ENCODE measurements around the gene URGCP. TPM values are rescaled to one million over a fixed set of nuclear protein-coding genes. Genes with fewer than 3 reads are reported as not detected.

The URGCP gene
- total RNA-seq, 1 experiment from 2014 or later = 29.8 TPM

- no peak overlapping the region for H3K4me2 ChIP-seq (ENCODE audit: low read length)
- H3K9me2 ChIP-seq (replicated peaks; ENCODE audit: low read length) = no peaks in the 10 kb centered on the region
- TF ChIP-seq EZH2 (IDR thresholded peaks at IDR 0.05; ENCODE audit: low read length, unreplicated experiment) = no peak
- TF ChIP-seq EZH2phosphoT487 (IDR thresholded peaks at IDR 0.05; ENCODE audit: borderline replicate concordance, low read length) = no peak
- no peak for TF ChIP-seq CTCF (conservative IDR thresholded peaks at IDR 0.05; ENCODE audit: low read depth, low read length)
- H3K79me2 ChIP-seq (ENCODE audit: low read length) = peaks cover 85% of the 10 kb centered on the region
- H3K4me3 ChIP-seq (ENCODE audit: low read length) = no peak overlapping the region
- H3K27ac ChIP-seq (ENCODE audit: low read length) = no peak overlapping the region
- no peak overlapping the region for H3K9ac ChIP-seq (ENCODE audit: low read length)
- H3K36me3 ChIP-seq (ENCODE audit: low read depth, low read length) = peaks cover 3% of the 10 kb centered on the region; the same call in 1 of the 2 replicates
- CTCF ChIA-PET = no interaction called here
- DNase-seq = no peak
- no peaks in the 10 kb centered on the region for H4K20me1 ChIP-seq (ENCODE audit: low read length)
- POLR2A ChIA-PET (ENCODE audit: unreplicated experiment) = no interaction called here
- no peaks in the 10 kb centered on the region for H3F3A ChIP-seq (ENCODE audit: low read length, unreplicated experiment)
- intact Hi-C loops (cut with micrococcal nuclease) = no loop called here
- no peak overlapping the region for H2AFZ ChIP-seq (ENCODE audit: low read length)
- ATAC-seq = no peak
- no TSS peak for BruUV-seq (replicated peaks)
- H3K4me1 ChIP-seq (ENCODE audit: insufficient read depth, low read length) = no peaks in the 10 kb centered on the region
- no peaks in the 10 kb centered on the region for H3K27me3 ChIP-seq (ENCODE audit: low read length)
- H3K9me3 ChIP-seq (ENCODE audit: low read length) = no peaks in the 10 kb centered on the region
Measured at GRCh38 chr7:43891069-43891955, 15.1 kb downstream of the URGCP start.

- POLR2A ChIA-PET (ENCODE audit: unreplicated experiment) = interaction anchor here (0.6 kb wide), 1 partner anchor 142 kb away, joined by 8 read pairs; no protein-coding TSS in a partner anchor
- BruUV-seq (replicated peaks) = no TSS peak
- intact Hi-C loops (cut with micrococcal nuclease) = no loop called here
- ATAC-seq (no peak), DNase-seq (no peak)
- Histone ChIP-seq H3K9ac (ENCODE audit: low read length) (no peak overlapping the region), H3K79me2 (ENCODE audit: low read length) (peaks cover 77% of the 10 kb centered on the region), H4K20me1 (ENCODE audit: low read length) (no peaks in the 10 kb centered on the region), H3K9me2 (replicated peaks; ENCODE audit: low read length) (no peaks in the 10 kb centered on the region), H2AFZ (ENCODE audit: low read length) (no peak overlapping the region), H3K9me3 (ENCODE audit: low read length) (no peaks in the 10 kb centered on the region), H3K4me3 (ENCODE audit: low read length) (no peak overlapping the region), H3K4me1 (ENCODE audit: insufficient read depth, low read length) (no peaks in the 10 kb centered on the region), H3K27me3 (ENCODE audit: low read length) (no peaks in the 10 kb centered on the region), H3K36me3 (ENCODE audit: low read depth, low read length) (peaks cover 10% of the 10 kb centered on the region), H3F3A (ENCODE audit: low read length, unreplicated experiment) (no peaks in the 10 kb centered on the region), H3K4me2 (ENCODE audit: low read length) (no peak overlapping the region), H3K27ac (ENCODE audit: low read length) (no peak overlapping the region)
- CTCF ChIA-PET = no interaction called here
- TF ChIP-seq EZH2 (IDR thresholded peaks at IDR 0.05; ENCODE audit: low read length, unreplicated experiment) = no peak
- TF ChIP-seq CTCF (conservative IDR thresholded peaks at IDR 0.05; ENCODE audit: low read depth, low read length) = no peak
- TF ChIP-seq EZH2phosphoT487 (IDR thresholded peaks at IDR 0.05; ENCODE audit: borderline replicate concordance, low read length) = no peak
Measured at GRCh38 chr7:43890468-43890867, 15.9 kb downstream of the URGCP start.
